Ishikawa (cell line): ENCODE data around the gene MPDZ.

ENCODE experiments used
- CEBPB ChIP-seq: IDR thresholded peaks from 2 replicates; pipeline ENCODE4 v1.6.1; 2012
- CREB1 ChIP-seq: IDR thresholded peaks from 2 replicates; pipeline ENCODE4 v1.6.1; 2012; ENCODE audit warnings: low read depth
- EGR1 ChIP-seq: IDR thresholded peaks from 2 replicates; pipeline ENCODE4 v1.6.1; 2012
- EP300 ChIP-seq: IDR thresholded peaks from 2 replicates; pipeline ENCODE4 v1.6.1; 2012; ENCODE audit warnings: borderline replicate concordance
- FOXM1 ChIP-seq: IDR thresholded peaks from 2 replicates; pipeline ENCODE4 v1.6.1; 2012; ENCODE audit warnings: low read depth, borderline replicate concordance
- MAX ChIP-seq: IDR thresholded peaks from 2 replicates; pipeline ENCODE4 v1.6.1; 2012
- NFIC ChIP-seq: IDR thresholded peaks from 2 replicates; pipeline ENCODE4 v1.6.1; 2012
- RAD21 ChIP-seq: IDR thresholded peaks from 2 replicates; pipeline ENCODE4 v1.6.1; 2012; ENCODE audit warnings: low read depth
- REST ChIP-seq: IDR thresholded peaks from 2 replicates; pipeline ENCODE4 v1.6.1; 2012; ENCODE audit warnings: low read depth, mild to moderate bottlenecking
- TAF1 ChIP-seq: IDR thresholded peaks from 2 replicates; pipeline ENCODE4 v1.6.1; 2012; ENCODE audit warnings: low read depth, mild to moderate bottlenecking
- TCF12 ChIP-seq: IDR thresholded peaks from 2 replicates; pipeline ENCODE4 v1.6.1; 2012; ENCODE audit warnings: low read depth
- TEAD4 ChIP-seq: IDR thresholded peaks from 2 replicates; pipeline ENCODE4 v1.6.1; 2012
- USF1 ChIP-seq: IDR thresholded peaks from 2 replicates; pipeline ENCODE4 v1.6.1; 2012
- YY1 ChIP-seq: IDR thresholded peaks from 2 replicates; pipeline ENCODE4 v1.6.1; 2012; ENCODE audit warnings: low read depth
- ZBTB7A ChIP-seq: IDR thresholded peaks from 2 replicates; pipeline ENCODE4 v1.6.1; 2012; ENCODE audit warnings: low read depth

The MPDZ gene

GRCh38 chr9:13282998-13283397, 3.5 kb upstream of the MPDZ start:
- TF ChIP-seq RAD21 = no peak
- TF ChIP-seq CREB1 = no peak
- no peak for TF ChIP-seq TCF12
- TF ChIP-seq CEBPB = no peak
- TF ChIP-seq NFIC = no peak
- TF ChIP-seq YY1 = no peak
- TF ChIP-seq MAX = no peak
- no peak for TF ChIP-seq TEAD4
- TF ChIP-seq ZBTB7A = no peak
- TF ChIP-seq TAF1 = no peak
- no peak for TF ChIP-seq EP300
- TF ChIP-seq USF1 = no peak
- no peak for TF ChIP-seq FOXM1
- TF ChIP-seq REST = no peak
- TF ChIP-seq EGR1 = no peak

- TF ChIP-seq FOXM1 (no peak), MAX (no peak), NFIC (no peak), EP300 (no peak), TAF1 (no peak), CEBPB (no peak)
These were observed 2.0 kb upstream of the MPDZ start for GRCh38 chr9:13281356-13282016.

- TF ChIP-seq EGR1 = no peak
- no peak for TF ChIP-seq REST
- no peak for TF ChIP-seq RAD21
- TF ChIP-seq USF1 = no peak
- no peak for TF ChIP-seq FOXM1
- no peak for TF ChIP-seq YY1
- TF ChIP-seq CREB1 = no peak
- no peak for TF ChIP-seq MAX
- TF ChIP-seq EP300 = no peak
- TF ChIP-seq TEAD4 = no peak
- no peak for TF ChIP-seq TAF1
- no peak for TF ChIP-seq TCF12
- TF ChIP-seq CEBPB = no peak
- no peak for TF ChIP-seq ZBTB7A
- no peak for TF ChIP-seq NFIC
These were observed 885 bp downstream of the MPDZ start for GRCh38 chr9:13278368-13279246.

GRCh38 chr9:13278023-13278367, 1.5 kb downstream of the MPDZ start:
- TF ChIP-seq FOXM1 (no peak), TEAD4 (no peak), MAX (no peak), NFIC (no peak), CEBPB (no peak), TCF12 (no peak), TAF1 (no peak), YY1 (no peak), EP300 (no peak), EGR1 (no peak)
